Renal cortical epithelial cell (primary cell): ENCODE measurements around the gene COL6A1. TPM values are rescaled to one million over a fixed set of nuclear protein-coding genes. Genes with fewer than 3 reads are reported as not detected.

Source experiments
- DNase-seq: peaks from one replicate; pipeline ENCODE4 v3.0.0-alpha.2; 2011; ENCODE audit warnings: low read depth
- total RNA-seq: library from RNA; depleted of rRNA; stranded (reverse); fragments of >200 nt; gene quantifications from 2 replicates; pipeline ENCODE4 v1.2.3, GENCODE V29; 2014

Gene COL6A1
- total RNA-seq, 1 donor from 2014 or later, result 53.2 TPM

GRCh38 chr21:45994086-45994661 lies 12.6 kb downstream of the COL6A1 start:
- no peak for DNase-seq

DNA sequence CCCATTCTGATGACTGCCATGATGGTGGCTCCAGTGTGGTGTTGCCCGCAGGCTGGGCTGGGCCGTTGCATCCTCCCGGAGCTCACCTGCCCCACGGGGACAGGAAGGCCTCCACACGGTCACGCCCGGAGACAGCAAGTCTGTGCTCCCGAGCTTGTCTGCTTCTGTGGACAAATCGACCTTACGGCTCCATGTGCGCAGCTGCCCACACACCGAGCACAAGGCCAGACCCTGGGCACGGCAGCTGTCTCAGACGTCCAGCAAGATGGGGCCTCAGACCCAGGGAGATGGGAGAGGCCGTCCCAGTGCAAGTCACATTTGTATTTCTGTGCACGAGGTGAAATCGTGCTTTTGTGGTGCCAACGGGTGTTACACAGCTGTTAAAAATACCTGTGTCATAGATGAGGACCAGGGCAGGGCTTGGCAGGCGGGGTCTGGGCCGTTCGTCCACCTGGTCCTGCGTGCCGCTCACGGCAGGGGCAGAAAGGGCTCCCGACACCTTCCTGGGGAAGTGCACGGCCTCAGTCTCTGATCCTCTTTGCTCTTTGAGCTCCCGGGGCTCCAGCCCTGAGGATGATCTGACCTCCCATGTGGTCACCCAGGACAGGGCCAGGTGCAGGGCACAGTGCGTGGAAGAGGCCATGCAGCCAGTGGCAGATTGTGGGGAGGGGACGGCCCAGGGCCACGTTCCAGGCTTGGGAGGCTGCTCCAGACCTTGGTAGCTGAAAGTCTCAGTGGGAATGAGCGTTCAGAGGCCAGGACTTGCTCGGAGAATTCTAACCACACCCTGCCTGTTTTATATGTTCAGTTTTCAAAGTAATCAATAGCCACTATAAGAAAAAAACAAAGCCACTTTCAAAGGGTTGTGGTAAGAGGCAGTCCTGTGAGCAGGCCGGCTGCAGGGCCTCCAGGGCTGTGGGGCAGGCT lies 13.5 kb downstream of the COL6A1 start:
- no peak for DNase-seq

GRCh38 chr21:45995686-45996179 lies 14.2 kb downstream of the COL6A1 start:
- no peak for DNase-seq

GRCh38 chr21:45996311-45997204 lies 15.0 kb downstream of the COL6A1 start:
- DNase-seq, result no peak

- DNase-seq, result no peak
Observed at GRCh38 chr21:45997205-45997494, 15.6 kb downstream of the COL6A1 start.

DNA sequence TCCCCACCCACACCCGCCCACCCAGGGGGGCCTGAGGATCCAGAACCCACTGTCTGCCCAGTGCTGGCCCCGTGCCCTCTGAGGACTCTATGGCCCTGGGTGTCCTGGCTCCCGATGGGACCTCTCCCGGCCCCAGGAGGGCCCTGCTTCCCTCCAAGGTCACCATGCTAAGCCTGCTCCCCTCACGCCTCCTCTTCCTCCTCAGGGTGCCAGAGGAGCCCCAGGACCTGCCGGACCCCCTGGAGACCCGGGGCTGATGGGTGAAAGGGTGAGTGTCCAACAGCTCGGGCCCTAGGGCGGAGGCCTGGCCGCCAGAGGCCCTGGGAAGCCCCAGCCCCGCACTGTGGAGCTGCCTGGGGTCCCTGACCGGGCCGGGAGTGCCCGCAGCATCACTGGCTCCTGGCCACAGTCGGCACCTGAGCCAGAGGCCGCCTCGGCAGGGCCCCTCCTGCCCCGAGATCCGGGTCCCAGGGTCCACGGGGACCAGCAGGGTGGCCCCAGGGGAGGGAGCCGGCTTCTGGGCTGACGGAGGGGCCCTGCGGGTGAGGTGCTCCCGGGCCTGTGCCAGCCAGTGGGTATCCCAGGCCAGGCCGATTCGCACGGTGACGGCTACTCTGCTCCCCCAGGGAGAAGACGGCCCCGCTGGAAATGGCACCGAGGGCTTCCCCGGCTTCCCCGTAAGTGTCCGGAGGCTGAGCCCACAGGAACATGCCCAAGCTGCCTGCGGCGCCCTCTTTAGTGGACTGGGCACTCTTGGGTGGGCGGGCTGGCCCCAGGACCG lies 16.1 kb downstream of the COL6A1 start:
- DNase-seq, result no peak

DNA sequence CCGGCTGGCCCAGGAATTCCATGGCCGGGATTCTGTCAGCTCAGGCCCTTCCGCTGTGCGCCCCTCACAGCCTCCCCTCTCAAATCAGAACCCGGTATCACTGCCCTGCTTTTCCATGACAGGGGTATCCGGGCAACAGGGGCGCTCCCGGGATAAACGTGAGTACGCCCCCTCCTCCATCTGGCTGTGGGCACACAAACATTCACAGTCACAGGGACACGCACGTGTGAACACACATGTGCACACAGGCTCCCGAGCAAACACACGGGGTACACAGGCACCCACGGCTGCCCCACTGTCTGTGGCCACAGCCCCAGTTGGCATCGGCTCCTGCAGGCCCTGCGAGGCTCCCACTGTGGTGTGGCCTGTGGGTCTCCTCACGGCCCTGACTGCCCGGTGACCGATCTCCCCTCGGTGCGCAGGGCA lies 16.7 kb downstream of the COL6A1 start:
- no peak for DNase-seq

GRCh38 chr21:45998871-45999580 lies 17.5 kb downstream of the COL6A1 start:
- DNase-seq, result no peak

GRCh38 chr21:45999581-46000181 lies 18.1 kb downstream of the COL6A1 start:
- DNase-seq, result no peak

DNA sequence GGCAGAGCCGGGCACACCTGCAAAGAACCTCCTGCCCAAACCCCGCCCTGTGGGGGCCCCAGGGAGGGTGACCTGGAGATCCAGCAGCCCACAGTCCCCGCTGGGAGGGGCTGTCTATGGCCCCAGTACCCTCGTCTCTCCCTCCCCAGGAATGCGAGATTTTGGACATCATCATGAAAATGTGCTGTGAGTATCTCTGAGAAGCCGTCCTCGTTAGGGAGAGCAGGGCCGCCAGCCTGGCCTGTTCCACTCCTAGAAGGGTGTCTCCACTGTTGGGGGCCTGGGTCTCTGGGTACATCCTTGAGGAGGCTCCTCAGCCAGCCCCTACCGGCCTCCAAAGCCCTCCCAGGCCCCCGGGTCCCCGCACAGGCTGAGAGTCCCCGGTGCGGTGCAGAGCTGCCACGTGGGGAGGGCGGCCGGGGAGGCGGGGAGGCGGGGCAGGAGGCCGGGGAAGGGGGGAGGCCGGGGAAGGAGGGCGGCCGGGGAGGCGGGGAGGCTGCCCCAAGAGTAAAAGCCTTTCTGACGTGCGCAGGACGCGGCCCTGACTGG lies 18.7 kb downstream of the COL6A1 start:
- no peak for DNase-seq

GRCh38 chr21:46000731-46001641 lies 19.4 kb downstream of the COL6A1 start:
- no peak for DNase-seq

- DNase-seq, result no peak
Observed at GRCh38 chr21:46001821-46002681, 20.5 kb downstream of the COL6A1 start.

DNA sequence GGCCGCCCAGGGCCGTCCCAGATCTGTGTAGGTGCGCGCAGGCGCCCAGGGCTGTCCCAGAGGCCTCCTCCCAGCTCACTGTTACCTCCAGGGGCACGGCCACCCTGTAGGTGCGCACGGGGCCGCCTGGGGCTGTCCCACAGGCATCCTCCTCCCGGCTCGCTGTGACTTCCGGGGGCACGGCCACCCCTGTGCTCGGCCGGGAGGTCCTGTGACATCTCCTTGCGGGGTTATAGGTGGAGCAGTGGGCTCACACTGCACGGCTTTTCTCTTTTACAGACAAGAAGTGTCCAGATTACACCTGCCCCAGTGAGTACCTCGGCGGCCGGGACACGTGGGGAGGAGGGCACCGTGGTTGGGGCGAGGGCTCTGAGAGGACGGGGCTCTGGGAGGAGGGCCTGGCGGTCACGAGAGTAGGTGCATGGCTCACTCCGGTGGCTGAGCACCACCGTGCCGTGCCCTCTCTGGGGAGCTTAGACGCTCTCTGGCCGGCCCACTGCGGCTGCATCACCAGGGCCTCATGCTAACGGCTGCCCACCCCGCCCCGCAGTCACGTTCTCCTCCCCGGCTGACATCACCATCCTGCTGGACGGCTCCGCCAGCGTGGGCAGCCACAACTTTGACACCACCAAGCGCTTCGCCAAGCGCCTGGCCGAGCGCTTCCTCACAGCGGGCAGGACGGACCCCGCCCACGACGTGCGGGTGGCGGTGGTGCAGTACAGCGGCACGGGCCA lies 21.4 kb downstream of the COL6A1 start:
- no peak for DNase-seq

DNA sequence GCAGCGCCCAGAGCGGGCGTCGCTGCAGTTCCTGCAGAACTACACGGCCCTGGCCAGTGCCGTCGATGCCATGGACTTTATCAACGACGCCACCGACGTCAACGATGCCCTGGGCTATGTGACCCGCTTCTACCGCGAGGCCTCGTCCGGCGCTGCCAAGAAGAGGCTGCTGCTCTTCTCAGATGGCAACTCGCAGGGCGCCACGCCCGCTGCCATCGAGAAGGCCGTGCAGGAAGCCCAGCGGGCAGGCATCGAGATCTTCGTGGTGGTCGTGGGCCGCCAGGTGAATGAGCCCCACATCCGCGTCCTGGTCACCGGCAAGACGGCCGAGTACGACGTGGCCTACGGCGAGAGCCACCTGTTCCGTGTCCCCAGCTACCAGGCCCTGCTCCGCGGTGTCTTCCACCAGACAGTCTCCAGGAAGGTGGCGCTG lies 22.0 kb downstream of the COL6A1 start:
- no peak for DNase-seq

GRCh38 chr21:46004168-46004861 lies 22.7 kb downstream of the COL6A1 start:
- no peak for DNase-seq

DNA sequence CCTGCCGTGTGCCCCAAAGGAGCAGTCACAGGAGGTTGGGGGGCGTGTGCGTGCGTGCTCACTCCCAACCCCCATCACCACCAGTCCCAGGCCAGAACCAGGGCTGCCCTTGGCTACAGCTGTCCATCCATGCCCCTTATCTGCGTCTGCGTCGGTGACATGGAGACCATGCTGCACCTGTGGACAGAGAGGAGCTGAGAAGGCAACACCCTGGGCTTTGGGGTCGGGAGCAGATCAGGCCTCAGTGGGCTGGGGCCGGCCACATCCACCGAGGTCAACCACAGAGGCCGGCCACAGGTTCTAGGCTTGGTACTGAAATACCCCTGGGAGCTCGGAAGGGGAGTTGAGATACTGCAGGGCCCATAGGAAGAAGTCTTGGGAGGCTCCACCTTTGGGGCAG lies 23.5 kb downstream of the COL6A1 start:
- no peak for DNase-seq

GRCh38 chr21:46005481-46005881 lies 23.9 kb downstream of the COL6A1 start:
- no peak for DNase-seq
